GM21526 (cell line): ENCODE results near the gene UGT1A10.
"Not testable (repeated sequence)": the region's sequence is repeated elsewhere in the genome, so short reads cannot be mapped to it uniquely, and the experiment has no call there.

ENCODE experiments used
- ATAC-seq: cut with Tn5 transposase; IDR thresholded peaks from one replicate; pipeline ENCODE4 v1.9.1; 2021; ENCODE audit warnings: moderate library complexity; ENCODE audit not compliant: unreplicated experiment, low FRiP score

The UGT1A10 gene

GRCh38 chr2:233655043-233655442 lies 18.8 kb downstream of the UGT1A10 start:
- no peak for ATAC-seq

GRCh38 chr2:233655943-233656342 lies 19.7 kb downstream of the UGT1A10 start:
- not testable (repeated sequence) for ATAC-seq

- no peak for ATAC-seq
These were observed 20.2 kb downstream of the UGT1A10 start for GRCh38 chr2:233656443-233656842.

GRCh38 chr2:233658610-233659009 lies 22.4 kb downstream of the UGT1A10 start:
- no peak for ATAC-seq

- ATAC-seq = no peak
These were observed 27.7 kb downstream of the UGT1A10 start for GRCh38 chr2:233663911-233664310.

GRCh38 chr2:233668605-233669260 lies 32.5 kb downstream of the UGT1A10 start:
- no peak for ATAC-seq

- no peak for ATAC-seq
These were observed 35.3 kb downstream of the UGT1A10 start, which contains the start of gene UGT1A9 for GRCh38 chr2:233671290-233672161. Gene UGT1A9 (plus strand): TSS chr2:233671898. CDS start chr2:233671935, 37 bp downstream.

GRCh38 chr2:233672886-233673285 lies 36.6 kb downstream of the UGT1A10 start:
- no peak for ATAC-seq

GRCh38 chr2:233673896-233674295 lies 37.6 kb downstream of the UGT1A10 start:
- ATAC-seq = no peak

GRCh38 chr2:233674314-233674713 lies 38.1 kb downstream of the UGT1A10 start:
- no peak for ATAC-seq

- ATAC-seq = no peak
These were observed 38.7 kb downstream of the UGT1A10 start for GRCh38 chr2:233674995-233675394.

- no peak for ATAC-seq
These were observed 39.8 kb downstream of the UGT1A10 start for GRCh38 chr2:233676046-233676445.

- no peak for ATAC-seq
These were observed 42.9 kb downstream of the UGT1A10 start for GRCh38 chr2:233679196-233679595.

- no peak for ATAC-seq
These were observed 44.3 kb downstream of the UGT1A10 start for GRCh38 chr2:233680361-233681045.

GRCh38 chr2:233681521-233682099 lies 45.4 kb downstream of the UGT1A10 start, which contains the start of gene UGT1A7:
Gene UGT1A7 (plus strand): TSS chr2:233681901. CDS start chr2:233681938, 37 bp downstream.
- no peak for ATAC-seq

- no peak for ATAC-seq
These were observed 48.4 kb downstream of the UGT1A10 start for GRCh38 chr2:233684640-233685039.

- no peak for ATAC-seq
These were observed 50.7 kb downstream of the UGT1A10 start for GRCh38 chr2:233686928-233687327.

- ATAC-seq = no peak
These were observed 52.1 kb downstream of the UGT1A10 start for GRCh38 chr2:233688341-233688740.

GRCh38 chr2:233689031-233689430 lies 52.8 kb downstream of the UGT1A10 start:
- ATAC-seq = no peak

- no peak for ATAC-seq
These were observed 53.3 kb downstream of the UGT1A10 start for GRCh38 chr2:233689501-233689900.

- ATAC-seq = no peak
These were observed 54.2 kb downstream of the UGT1A10 start for GRCh38 chr2:233690444-233690843.
